Activated T-helper 1 cell treated with anti-CD3 and anti-CD28 coated beads, Interleukin-2, amount 50 U/mL, for 16 hours (primary cell): ENCODE results near the gene SPPL2B.
"Not testable (repeated sequence)": the region's sequence is repeated elsewhere in the genome, so short reads cannot be mapped to it uniquely, and the experiment has no call there.

Source experiments
- DNase-seq, 2 donors: peaks; one replicate each; pipeline ENCODE4 v3.0.0-alpha.2; 2020; ENCODE audit warnings: low read depth in 1 of 2, low spot score in 1 of 2

The SPPL2B gene

DNA sequence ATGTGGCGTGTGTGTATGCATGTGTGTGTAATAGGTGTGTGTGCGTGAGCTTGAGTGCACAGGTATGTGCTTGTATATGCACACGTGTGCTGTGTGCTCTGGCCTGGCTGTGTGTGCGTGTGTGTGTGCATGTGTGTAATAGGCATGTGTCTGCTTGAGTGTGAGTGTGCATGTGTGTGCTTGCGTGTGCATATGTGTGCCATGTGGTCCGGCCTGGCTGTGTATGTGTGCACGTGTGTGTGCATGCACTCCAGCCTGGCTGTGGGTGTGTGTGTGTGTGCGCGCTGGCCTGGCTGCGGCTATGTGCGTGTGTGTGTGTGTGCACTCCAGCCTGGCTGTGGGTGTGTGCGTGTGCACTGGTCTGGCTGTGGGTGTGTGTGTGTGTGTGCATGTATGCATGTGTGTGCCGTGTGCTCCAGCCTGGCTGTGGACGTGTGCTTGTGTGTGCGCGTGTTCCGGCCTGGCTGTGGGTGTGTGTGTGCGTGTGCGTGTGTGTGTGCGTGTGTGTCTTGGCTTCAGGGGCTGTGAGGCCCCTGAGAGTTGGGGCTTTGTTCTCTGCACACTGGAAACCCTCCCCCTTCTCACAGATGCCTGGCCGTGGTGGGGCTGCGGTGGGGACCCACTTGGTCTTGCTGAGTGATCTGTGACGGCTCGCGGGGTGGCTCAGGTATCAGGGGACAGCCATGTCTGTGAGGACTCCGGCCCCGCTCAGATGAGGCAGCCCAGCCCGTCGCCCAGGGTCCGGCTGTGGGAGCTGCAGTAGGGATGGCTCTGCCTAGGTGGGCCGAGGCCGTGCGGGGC, 8.2 kb downstream of the SPPL2B start:
- no peak for DNase-seq

- no peak for DNase-seq
Observed at GRCh38 chr19:2337329-2337707, 8.8 kb downstream of the SPPL2B start.

DNA sequence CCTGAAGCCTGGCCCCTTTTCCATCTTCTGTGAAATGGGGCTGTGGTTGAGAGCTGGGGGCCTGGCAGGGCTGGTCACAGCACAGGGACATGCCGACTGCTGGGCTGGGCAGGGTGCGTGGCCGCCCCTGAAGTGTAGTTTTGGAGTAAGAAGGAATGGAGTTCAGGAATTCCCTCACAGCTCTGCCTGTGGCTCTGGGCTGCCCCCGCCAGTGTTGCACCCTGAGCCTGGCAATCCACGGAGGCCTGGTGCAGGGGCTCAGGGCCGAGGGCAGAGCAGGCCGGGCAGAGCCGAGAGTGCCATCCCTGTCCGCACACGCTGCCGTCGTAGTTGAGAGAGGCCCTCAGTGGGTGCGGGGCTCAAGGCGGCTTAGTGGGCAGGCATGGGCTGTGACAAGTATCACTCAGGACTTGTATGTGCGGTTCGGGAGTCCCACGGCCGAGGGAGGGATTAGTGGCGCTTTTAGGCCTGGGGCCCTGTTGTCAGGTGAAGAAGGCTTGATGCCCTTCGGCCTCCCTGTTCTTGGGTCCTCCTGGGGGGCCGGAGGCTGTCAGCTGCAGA, 9.7 kb downstream of the SPPL2B start:
- DNase-seq: no peak

DNA sequence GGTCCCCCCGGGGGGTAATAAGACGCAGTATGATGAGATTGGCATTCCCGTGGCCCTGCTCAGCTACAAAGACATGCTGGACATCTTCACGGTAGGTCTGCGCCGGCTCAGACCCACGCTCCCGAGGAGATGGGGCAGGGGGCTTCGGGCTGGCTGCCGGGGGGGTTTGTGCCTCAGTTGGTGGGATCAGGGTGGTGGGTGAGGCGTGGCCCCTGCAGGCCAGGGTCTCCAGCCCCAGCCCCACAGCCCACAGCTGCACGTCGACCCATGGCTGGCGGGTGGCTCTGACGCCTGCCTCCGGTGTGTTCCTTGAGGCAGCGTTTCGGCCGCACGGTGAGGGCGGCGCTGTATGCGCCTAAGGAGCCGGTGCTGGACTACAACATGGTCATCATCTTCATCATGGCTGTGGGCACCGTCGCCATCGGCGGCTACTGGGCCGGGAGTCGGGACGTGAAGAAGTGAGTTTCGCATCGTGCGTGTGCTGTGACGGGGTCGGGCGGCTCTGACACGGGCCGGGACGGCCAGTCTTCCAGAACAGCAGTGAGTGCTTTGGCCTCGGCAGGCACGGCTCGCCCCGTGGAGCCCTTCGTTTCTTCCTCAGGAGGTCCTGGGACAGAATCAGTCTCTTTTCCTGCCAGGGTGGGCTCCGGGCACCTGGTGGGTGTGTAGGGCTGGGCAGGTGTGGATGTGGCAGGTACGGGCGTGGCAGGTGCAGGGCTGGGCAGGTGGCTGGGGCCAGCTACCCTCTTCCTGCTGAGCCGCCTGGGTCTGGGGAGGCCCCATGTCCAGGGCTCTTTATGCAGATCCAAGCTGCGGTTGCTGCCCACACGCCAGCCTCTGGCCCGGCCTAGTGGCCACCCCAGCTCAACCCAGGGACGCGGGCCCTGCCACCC, 10.5 kb downstream of the SPPL2B start:
- no peak for DNase-seq

DNA sequence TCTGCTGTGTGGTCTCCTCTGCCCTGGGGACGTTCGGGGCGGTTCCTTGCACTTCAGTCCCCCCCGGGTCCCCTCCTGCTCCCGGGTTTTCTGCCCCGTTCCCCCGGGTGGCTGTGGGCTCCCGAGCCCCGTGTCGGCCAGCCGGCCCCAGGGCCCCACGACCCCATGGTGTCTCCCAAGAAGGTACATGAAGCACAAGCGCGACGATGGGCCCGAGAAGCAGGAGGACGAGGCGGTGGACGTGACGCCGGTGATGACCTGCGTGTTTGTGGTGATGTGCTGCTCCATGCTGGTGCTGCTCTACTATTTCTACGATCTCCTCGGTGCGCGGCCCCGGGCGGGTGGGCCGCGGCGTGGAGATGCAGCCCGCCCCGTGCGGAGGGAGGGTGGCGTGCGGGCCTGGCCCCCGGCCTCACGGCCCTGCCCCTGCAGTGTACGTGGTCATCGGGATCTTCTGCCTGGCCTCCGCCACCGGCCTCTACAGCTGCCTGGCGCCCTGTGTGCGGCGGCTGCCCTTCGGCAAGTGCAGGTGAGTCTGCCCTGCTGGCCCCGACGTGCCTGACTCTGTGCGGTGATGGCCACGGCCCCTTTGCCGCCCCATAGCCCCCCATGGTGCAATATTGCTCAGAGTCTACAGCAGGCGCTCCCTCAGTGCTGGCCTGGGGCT, 11.3 kb downstream of the SPPL2B start:
- DNase-seq: no peak

DNA sequence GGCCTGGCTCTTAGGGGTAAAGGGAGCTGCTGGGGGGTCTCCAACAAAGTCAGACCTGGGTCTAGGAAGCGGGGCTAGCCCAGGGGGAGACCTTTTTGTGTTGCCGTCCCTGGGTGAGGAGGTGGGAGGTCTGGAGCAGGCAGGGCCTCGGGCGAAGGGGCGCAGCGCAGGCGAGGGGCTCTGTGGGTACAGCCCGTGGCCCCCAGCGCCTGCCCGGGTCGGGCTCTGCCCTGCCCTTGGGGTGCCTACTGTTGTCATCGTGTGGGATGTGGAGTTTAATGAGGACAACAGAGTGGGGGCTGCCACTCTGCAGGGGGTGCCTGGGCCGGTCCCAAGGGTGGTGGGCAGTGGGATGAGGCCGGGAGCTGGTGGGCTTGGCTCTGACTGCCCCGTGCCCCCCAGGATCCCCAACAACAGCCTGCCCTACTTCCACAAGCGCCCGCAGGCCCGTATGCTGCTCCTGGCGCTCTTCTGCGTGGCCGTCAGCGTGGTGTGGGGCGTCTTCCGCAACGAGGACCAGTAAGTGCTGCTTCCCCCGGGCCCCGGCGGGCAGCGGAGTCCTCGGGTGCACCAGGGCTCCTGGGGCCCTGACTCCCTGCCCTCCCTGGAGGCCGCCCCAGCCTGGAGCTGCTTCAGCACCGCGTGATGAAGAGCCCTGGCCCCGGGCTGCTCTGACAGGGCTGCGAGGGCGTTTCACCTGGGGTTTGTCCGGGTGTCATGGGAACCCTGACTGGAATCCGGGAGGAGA, 12.2 kb downstream of the SPPL2B start:
- DNase-seq: no peak

DNA sequence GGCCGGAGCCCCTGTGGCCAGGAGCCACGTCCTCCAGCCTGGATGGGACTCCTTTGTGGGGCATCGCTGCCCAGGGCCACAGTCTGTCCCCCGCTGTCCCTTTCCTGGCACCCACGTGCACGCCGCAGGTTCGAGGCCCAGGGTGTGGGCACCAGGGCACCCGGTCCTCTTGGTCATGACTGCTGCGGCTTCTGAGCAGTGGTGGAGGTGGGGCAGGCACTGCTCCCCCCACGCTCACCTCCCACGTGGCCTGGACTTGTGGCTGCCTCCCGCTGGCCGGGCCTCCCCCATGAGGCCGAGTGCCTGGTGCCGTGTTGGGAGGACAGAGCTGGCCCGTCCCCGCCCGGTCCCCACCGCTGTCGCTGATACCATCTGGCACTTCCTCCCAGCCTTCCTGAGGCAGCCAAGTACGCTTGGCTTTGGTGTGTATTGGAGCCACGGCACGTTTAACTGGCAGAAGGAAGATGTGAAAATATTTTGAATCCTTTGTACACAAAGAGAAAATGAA, 12.8 kb downstream of the SPPL2B start:
- DNase-seq: no peak

- DNase-seq: no peak
Observed at GRCh38 chr19:2341982-2342381, 13.5 kb downstream of the SPPL2B start.

GRCh38 chr19:2342656-2343288, 14.3 kb downstream of the SPPL2B start:
- no peak for DNase-seq

- no peak for DNase-seq
Observed at GRCh38 chr19:2343289-2343982, 15.0 kb downstream of the SPPL2B start.

DNA sequence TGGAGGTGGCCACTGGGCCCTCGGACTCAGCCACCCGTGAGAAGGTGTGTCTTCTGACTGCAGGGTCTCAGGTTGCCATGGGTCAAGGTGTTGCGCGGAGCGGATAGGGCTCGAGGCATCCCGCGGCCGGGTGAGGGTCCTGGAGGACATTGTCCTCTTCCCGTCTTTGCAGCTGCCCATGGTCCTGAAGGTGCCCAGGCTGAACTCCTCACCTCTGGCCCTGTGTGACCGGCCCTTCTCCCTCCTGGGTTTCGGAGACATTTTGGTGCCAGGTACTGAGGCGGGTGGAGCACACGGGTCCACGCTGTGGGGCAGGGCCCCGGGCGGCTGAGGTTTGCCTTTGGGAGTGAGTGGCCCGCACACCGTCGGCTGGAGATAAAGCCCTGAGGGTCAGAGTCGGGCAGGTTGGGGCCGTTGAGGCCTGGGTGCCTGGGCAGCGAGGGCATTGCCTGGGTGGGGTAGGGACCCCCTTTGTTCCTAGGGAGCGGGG, 15.9 kb downstream of the SPPL2B start:
- no peak for DNase-seq

- DNase-seq: no peak
Observed at GRCh38 chr19:2345076-2345475, 16.6 kb downstream of the SPPL2B start.

DNA sequence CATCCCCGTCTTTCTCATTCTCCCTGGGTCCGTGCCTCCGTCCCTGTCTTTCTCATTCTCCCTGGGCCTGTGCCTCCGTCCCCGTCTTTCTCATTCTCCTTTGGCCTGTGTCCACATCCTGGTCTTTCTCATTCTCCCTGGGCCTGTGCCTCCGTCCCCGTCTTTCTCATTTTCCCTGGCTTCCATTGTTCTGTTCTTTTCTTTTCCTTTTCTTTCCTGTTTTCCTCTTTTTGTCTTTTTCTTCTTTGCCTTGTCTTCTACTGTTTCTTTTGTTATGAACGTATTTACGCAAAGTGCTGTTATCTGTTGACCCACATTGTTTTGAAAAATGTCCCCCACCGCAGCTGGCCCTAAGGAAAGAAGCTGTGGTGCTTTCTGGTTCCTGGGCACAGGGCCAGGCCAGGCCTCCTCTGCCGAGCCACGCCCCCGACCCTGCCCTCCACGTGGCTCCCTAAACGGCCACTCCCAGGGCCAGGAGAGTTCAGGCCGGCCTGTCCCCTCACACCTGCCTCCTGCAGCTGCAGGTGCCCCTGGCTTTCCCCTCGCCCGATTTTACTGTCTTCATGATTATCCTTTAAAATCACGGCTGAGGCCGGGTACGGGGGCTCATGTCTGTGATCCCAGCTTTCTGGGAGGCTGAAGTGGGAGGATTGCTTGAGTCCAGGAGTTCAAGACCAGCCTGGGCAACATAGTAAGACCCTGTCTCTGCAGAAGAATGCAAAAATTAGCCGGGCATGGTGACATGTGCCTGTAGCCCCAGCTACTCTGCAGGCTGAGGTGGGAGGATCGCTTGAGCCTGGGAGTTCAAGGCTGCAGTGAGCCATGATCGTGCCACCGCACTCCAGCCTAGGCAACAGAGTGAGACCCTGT, 17.5 kb downstream of the SPPL2B start:
- DNase-seq: no peak

GRCh38 chr19:2349818-2350217, 21.3 kb downstream of the SPPL2B start:
- DNase-seq: not testable (repeated sequence)

GRCh38 chr19:2350656-2351055, 22.2 kb downstream of the SPPL2B start:
- DNase-seq: no peak

DNA sequence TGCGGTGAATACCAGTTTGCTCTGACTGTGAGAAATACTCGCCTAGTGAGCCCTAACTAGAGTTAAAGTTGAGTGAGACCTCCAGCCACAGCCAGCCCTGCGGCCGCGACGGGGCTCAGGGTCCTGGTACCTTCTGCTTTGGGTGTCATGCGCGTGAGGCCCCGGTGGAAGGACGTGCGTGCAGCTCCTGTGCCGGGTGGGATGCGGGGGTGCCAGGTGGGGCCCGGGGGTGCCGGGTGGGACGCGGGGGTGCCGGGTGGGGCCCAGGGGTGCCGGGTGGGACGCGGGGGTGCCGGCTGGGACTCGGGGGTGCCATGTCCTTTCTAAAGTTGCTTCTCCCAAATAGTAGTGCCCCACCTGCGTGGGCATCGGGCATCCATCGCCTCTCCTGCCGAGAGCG, 23.1 kb downstream of the SPPL2B start:
- DNase-seq: no peak

DNA sequence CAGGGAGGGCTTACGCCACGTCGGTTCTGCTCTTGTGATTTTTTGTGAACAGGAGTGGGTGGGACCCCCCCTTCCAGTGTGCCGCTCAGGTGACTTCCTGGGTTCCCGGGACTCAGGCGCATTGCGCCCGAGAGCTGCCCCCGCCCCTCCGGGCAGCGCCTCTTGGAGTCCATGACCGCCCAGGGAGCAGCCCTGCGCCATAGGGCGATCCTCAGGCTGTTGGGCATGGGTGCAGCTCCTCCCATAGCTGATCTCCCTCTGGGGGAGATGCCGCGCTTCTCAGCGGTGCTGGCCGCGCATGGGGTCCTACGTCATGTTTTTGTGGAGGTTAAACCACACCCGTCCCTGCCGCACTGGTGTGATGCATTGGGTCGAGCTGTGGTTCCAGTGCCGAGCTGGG, 23.6 kb downstream of the SPPL2B start:
- DNase-seq: no peak

- DNase-seq: no peak
Observed at GRCh38 chr19:2353159-2353886, 24.8 kb downstream of the SPPL2B start.
